Activated T-helper 9 cell treated with anti-CD3 and anti-CD28 coated beads, Interleukin-2, amount 50 U/mL, for 16 hours (primary cell): Measurements from ENCODE around the gene KCNK6.
"Not testable (repeated sequence)": the region's sequence is repeated elsewhere in the genome, so short reads cannot be mapped to it uniquely, and the experiment has no call there.

Source experiments
- DNase-seq: peaks from one replicate; pipeline ENCODE4 v3.0.0-alpha.2; 2020; ENCODE audit warnings: low read depth

KCNK6 gene

GRCh38 chr19:38362076-38362945, 42.7 kb downstream of the KCNK6 start:
- DNase-seq: peak; percentile 62

DNA sequence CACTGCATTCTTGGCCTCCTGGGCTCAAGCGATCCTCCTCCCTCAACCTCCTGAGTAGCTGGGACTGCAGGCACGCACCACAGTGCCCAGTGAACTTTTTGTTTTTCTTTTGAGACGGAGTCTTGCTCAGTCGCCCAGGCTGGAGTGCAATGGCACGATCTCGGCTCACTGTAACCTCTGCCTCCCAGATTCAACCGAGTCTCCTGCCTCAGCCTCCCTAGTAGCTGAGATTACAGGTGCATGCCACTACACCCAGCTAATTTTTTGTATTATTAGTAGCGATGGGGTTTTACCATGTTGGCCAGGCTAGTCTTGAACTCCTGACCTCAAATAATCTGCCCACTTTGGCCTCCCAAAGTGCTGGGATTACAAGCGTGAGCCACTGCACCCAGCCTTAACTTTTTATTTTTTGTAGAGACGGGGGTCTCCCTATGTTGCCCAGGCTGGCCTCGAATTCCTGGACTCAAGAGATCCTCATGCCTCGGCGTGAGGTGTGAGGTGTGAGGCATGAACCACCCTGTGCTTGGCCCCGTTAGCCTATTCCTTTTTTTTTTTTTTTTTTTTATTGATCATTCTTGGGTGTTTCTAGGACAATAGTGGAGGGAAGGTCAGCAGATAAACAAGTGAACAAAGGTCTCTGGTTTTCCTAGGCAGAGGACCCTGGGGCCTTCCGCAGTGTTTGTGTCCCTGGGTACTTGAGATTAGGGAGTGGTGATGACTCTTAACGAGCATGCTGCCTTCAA, 43.5 kb downstream of the KCNK6 start:
- DNase-seq: not testable (repeated sequence)

- DNase-seq: no peak
These were observed 47.4 kb downstream of the KCNK6 start for GRCh38 chr19:38367041-38367440.

GRCh38 chr19:38369584-38369983, 49.9 kb downstream of the KCNK6 start:
- DNase-seq: no peak

DNA sequence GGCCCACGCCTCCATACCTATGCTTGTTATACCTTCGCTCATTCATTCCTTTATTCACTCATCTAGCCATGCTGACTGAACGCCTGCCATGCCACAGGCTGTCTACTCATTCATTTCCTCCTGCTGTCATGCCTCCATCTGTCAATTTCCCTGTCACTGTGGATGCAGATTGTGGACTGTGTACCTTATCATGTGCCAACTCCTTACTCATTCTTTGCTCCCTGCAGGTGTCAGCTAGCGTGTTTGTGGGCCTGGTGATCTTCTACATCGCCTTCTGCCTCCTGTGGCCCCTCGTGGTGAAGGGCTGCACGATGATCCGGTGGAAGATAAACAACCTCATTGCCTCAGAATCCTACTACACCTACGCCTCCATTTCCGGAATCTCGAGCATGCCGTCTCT, 50.7 kb downstream of the KCNK6 start:
- DNase-seq: no peak

GRCh38 chr19:38371081-38371480, 51.4 kb downstream of the KCNK6 start:
- DNase-seq: no peak

GRCh38 chr19:38373907-38374331, 54.3 kb downstream of the KCNK6 start:
- DNase-seq: no peak

DNA sequence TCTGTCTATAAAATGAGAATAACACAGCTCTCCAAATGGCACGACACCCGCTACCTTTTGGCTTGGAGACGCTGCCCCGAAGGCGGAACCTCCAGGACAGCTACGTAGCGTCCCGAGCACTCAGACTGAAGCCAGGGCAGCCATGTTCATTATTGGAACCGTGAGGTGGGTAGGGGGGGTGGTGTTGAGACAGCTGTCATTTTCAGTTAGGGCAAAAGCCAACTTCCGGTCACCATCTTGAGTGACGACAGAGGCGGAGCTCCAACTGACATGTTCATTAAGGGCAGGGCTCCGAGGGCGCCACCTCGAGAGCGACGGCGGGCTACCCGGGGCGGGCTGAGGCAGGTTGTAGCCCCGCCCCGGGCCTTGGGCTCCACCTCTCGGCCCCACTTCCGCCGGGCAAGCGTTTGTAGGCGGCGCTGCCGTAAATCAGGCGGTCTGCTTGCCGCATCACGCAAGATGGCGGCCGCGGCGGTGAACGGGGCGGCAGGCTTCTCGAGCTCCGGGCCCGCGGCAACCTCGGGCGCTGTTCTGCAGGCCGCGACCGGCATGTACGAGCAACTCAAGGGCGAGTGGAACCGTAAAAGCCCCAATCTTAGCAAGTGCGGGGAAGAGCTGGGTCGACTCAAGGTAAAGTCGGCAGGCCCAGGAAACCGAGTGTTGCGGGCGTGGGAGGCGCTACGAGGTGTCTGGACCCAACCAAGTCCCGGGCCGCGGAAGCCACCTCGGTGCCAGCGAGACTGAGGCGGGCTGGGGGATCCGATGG, 54.9 kb downstream of the KCNK6 start, which contains the start of gene PSMD8:
Gene PSMD8, plus strand, starts transcription at position 240 of the 766 bp plus-strand sequence. Its CDS starts 31 bp downstream, at position 271.
- DNase-seq: peak; percentile 98

DNA sequence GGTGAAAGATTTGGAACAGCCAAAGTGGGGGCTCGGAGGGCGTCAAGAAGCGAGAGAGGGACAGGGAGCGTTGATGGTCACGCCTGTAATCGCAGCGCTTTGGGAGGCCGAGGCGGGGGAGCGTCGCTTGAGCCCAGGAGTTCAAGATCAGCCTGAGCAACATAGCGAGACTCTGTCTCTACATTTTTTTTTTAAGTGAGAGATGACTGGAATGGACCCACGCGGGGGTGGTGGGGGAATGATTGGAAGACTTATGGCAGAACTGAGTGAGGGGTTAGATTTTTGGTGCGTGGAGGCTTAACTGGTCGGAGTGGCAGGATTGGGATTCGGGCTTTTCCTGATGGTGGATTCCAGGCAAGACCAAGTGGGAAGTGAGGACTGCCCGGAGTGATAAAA, 55.5 kb downstream of the KCNK6 start:
- no peak for DNase-seq

- DNase-seq: no peak
These were observed 56.1 kb downstream of the KCNK6 start for GRCh38 chr19:38375748-38376147.

DNA sequence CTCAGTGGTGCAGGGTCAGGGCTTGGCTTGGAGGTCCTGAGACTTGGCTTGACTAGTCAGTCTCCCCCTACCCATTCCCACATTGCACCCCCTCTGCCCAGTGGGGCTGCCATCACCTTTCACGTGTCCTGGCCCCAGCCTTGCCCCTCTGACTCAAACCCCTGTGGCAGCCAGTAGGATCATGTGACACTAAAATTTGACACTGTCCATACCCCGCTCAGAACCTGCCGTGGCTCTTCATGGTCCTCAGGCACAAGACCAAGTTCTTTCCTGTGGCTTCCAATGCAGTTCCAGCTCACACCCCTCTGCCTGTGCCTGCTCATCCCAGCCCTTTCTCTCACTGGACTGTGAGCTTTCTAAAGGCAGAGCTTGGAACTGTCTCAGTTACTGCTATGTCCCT, 56.9 kb downstream of the KCNK6 start:
- DNase-seq: no peak

DNA sequence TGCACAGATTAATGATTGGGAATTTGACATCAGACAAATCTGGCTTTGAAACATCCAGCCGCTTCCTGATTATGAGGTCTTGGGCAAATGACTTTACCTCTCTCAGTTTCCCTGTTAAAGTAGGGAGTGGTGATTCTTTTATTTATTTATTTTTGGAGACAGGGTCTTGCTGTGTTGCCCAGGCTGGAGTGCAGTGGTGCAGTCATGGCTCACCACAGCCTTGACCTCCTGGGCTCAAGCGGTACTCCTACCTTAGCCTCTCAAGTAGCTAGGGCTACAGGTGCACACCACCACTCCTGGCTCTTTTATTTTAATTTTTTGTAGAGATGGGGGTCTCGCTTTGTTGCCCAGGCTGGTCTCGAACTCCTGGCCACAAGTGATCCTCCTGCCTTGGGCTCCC, 57.4 kb downstream of the KCNK6 start:
- no peak for DNase-seq

GRCh38 chr19:38378866-38379265, 59.2 kb downstream of the KCNK6 start:
- no peak for DNase-seq

DNA sequence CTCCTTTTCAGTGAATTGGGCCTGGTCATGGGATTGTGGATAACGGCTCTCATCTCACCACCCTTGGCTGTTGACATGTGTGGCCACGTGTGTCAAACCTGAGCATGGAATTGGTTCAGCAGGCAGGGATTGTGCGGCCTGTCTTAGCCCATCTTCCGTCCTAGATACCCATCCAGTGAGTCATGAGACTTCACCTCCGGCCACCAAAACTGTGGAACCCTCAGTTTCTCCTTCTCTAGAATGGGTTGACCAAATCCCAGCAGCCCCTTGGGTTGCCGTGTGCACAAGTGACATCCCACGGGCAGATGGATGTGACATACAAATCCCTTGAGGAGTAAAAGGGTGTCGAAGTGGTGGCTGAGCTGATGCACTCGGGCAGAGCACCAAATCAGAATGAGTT, 61.5 kb downstream of the KCNK6 start:
- DNase-seq: no peak
